IMR-90 (cell line): ENCODE measurements around the gene FBXW8.

Experiments
- BHLHE40 ChIP-seq: fragments of 150-350 bp; IDR thresholded peaks from 2 replicates; pipeline ENCODE4 v1.6.1; 2016; ENCODE audit warnings: mild to moderate bottlenecking, low read depth, low read length
- CEBPB ChIP-seq: IDR thresholded peaks from 2 replicates; pipeline ENCODE4 v1.6.1; 2012; ENCODE audit warnings: low read depth, low read length, improper control_type of control experiment
- CTCF ChIP-seq: conservative IDR thresholded peaks from 2 replicates; pipeline ENCODE4 v1.5.1; 2012; ENCODE audit warnings: mild to moderate bottlenecking, low read depth, low read length, improper control_type of control experiment
- ELK1 ChIP-seq: fragments of 150-350 bp; IDR thresholded peaks from 2 replicates; pipeline ENCODE4 v1.6.1; 2016; ENCODE audit warnings: low read depth, mild to moderate bottlenecking, low read length, moderate library complexity, borderline replicate concordance
- MAFK ChIP-seq: IDR thresholded peaks from 2 replicates; pipeline ENCODE4 v1.6.1; 2012; ENCODE audit warnings: low read depth, low read length, improper control_type of control experiment
- MAZ ChIP-seq: IDR thresholded peaks from 2 replicates; pipeline ENCODE4 v1.6.1; 2012; ENCODE audit warnings: low read depth, mild to moderate bottlenecking, low read length, improper control_type of control experiment, moderate library complexity, borderline replicate concordance
- MXI1 ChIP-seq: IDR thresholded peaks from 2 replicates; pipeline ENCODE4 v1.6.1; 2012; ENCODE audit warnings: low read depth, mild to moderate bottlenecking, low read length, moderate library complexity, borderline replicate concordance
- POLR2A ChIP-seq: IDR thresholded peaks from 2 replicates; pipeline ENCODE4 v1.6.1; 2012; ENCODE audit warnings: mild to moderate bottlenecking, low read depth, low read length
- RAD21 ChIP-seq: IDR thresholded peaks from 2 replicates; pipeline ENCODE4 v1.6.1; 2012; ENCODE audit warnings: low read length, improper control_type of control experiment
- RCOR1 ChIP-seq: IDR thresholded peaks from 2 replicates; pipeline ENCODE4 v1.6.1; 2012; ENCODE audit warnings: mild to moderate bottlenecking, low read length, improper control_type of control experiment; ENCODE audit not compliant: insufficient replicate concordance
- RFX5 ChIP-seq: IDR thresholded peaks from 2 replicates; pipeline ENCODE4 v1.8.0; 2012; ENCODE audit warnings: low read depth, mild to moderate bottlenecking, low read length, moderate library complexity
- SMC3 ChIP-seq: fragments of 150-350 bp; IDR thresholded peaks from 2 replicates; pipeline ENCODE4 v1.6.1; 2016; ENCODE audit warnings: low read depth, mild to moderate bottlenecking, antibody characterized with exemption, low read length, moderate library complexity
- USF2 ChIP-seq: fragments of 150-350 bp; IDR thresholded peaks from 2 replicates; pipeline ENCODE4 v1.6.1; 2017; ENCODE audit warnings: mild to moderate bottlenecking, antibody characterized with exemption, low read length, low read depth

- TF ChIP-seq CTCF (no peak), SMC3 (no peak), POLR2A (no peak), RCOR1 (no peak), MAFK (no peak), ELK1 (no peak), RFX5 (no peak), CEBPB (no peak), MXI1 (no peak), USF2 (no peak), RAD21 (no peak), BHLHE40 (no peak), MAZ (no peak)
Observed at GRCh38 chr12:117036046-117036445, 125.3 kb downstream of the FBXW8 start.
